Mesenchymal stem cell (in vitro differentiated cells and primary cell): ENCODE data around the gene SOCS2.

Experiments
- DNase-seq: peaks from one replicate; pipeline ENCODE4 v3.0.0-alpha.2; 2013
- H2AFZ ChIP-seq: one replicate; pipeline ENCODE4 v1.6.1; 2013; ENCODE audit warnings: low read depth, mild to moderate bottlenecking, control low read depth, inconsistent platforms, low read length, moderate library complexity
- H2AK5ac ChIP-seq: 2 replicates; pipeline ENCODE4 v1.6.1; 2013; ENCODE audit warnings: low read length, moderate library complexity, mild to moderate bottlenecking, inconsistent platforms; ENCODE audit not compliant: severe bottlenecking
- H2BK120ac ChIP-seq: one replicate; pipeline ENCODE4 v1.6.1; 2013; ENCODE audit warnings: low read depth, mild to moderate bottlenecking, inconsistent platforms, low read length, moderate library complexity
- H2BK12ac ChIP-seq, 2 experiments: one replicate each; pipeline ENCODE4 v1.6.1; 2013; ENCODE audit warnings: inconsistent platforms in 2 of 2, low read length in 2 of 2, mild to moderate bottlenecking in 2 of 2, moderate library complexity in 2 of 2, control low read depth in 1 of 2
- H2BK15ac ChIP-seq: one replicate; pipeline ENCODE4 v1.6.1; 2013; ENCODE audit warnings: mild to moderate bottlenecking, low read depth, inconsistent platforms; ENCODE audit not compliant: poor library complexity, severe bottlenecking
- H2BK5ac ChIP-seq: 2 replicates; pipeline ENCODE4 v1.6.1; 2013; ENCODE audit warnings: low read depth, mild to moderate bottlenecking, low read length, control low read depth, inconsistent platforms; ENCODE audit not compliant: poor library complexity, severe bottlenecking
- H3K14ac ChIP-seq, 2 experiments: one replicate each; pipeline ENCODE4 v1.6.1; 2013; ENCODE audit warnings: inconsistent platforms in 2 of 2, low read length in 2 of 2, control low read depth in 1 of 2, mild to moderate bottlenecking in 1 of 2, moderate library complexity in 1 of 2
- H3K18ac ChIP-seq, 2 experiments: one replicate each; pipeline ENCODE4 v1.6.1; 2013; ENCODE audit warnings: inconsistent platforms in 2 of 2, low read length in 2 of 2, control low read depth in 1 of 2, low read depth in 1 of 2, mild to moderate bottlenecking in 1 of 2
- H3K23ac ChIP-seq, 2 experiments: one replicate each; pipeline ENCODE4 v1.6.1; 2013; ENCODE audit warnings: inconsistent platforms in 2 of 2, low read length in 2 of 2, mild to moderate bottlenecking in 2 of 2, moderate library complexity in 2 of 2, control low read depth in 1 of 2
- H3K27ac ChIP-seq: 2 replicates; pipeline ENCODE4 v1.5.1; 2013; ENCODE audit warnings: mild to moderate bottlenecking, moderate library complexity, low read length, control low read depth, inconsistent platforms; ENCODE audit not compliant: poor library complexity, severe bottlenecking
- H3K27me3 ChIP-seq, 2 experiments: 2 replicates each; pipeline versions ENCODE4 v1.6.1 to v1.7.0; 2013; ENCODE audit warnings: low read length in 2 of 2, mild to moderate bottlenecking in 2 of 2, moderate library complexity in 2 of 2, control low read depth in 1 of 2, inconsistent platforms in 1 of 2; ENCODE audit not compliant: control insufficient read depth in 1 of 2, insufficient read depth in 1 of 2
- H3K36me3 ChIP-seq, 2 experiments: 2 replicates each; pipeline versions ENCODE4 v1.6.1 to v1.7.0; 2013; ENCODE audit warnings: low read length in 2 of 2, control low read depth in 1 of 2, inconsistent platforms in 1 of 2, low read depth in 1 of 2, mild to moderate bottlenecking in 1 of 2; ENCODE audit not compliant: insufficient read depth in 2 of 2, control insufficient read depth in 1 of 2
- H3K4ac ChIP-seq, 2 experiments: one replicate each; pipeline ENCODE4 v1.6.1; 2013; ENCODE audit warnings: inconsistent platforms in 2 of 2, low read length in 2 of 2, mild to moderate bottlenecking in 2 of 2, moderate library complexity in 2 of 2, control low read depth in 1 of 2, low read depth in 1 of 2
- H3K4me1 ChIP-seq: 2 replicates; pipeline ENCODE4 v1.6.1; 2013; ENCODE audit warnings: low read depth, low read length, control low read depth; ENCODE audit not compliant: control insufficient read depth, insufficient read depth
- H3K4me2 ChIP-seq: 2 replicates; pipeline ENCODE4 v1.6.1; 2013; ENCODE audit warnings: low read length, mild to moderate bottlenecking, inconsistent platforms; ENCODE audit not compliant: poor library complexity, severe bottlenecking
- H3K4me3 ChIP-seq, 2 experiments: 2 replicates each; pipeline versions ENCODE4 v1.5.1 to v1.7.0; 2013; ENCODE audit warnings: low read length in 2 of 2, mild to moderate bottlenecking in 2 of 2, control low read depth in 1 of 2, low read depth in 1 of 2; ENCODE audit not compliant: insufficient read depth in 1 of 2
- H3K79me1 ChIP-seq: replicated peaks from 2 replicates; pipeline ENCODE4 v1.6.1; 2013; ENCODE audit warnings: mild to moderate bottlenecking, control low read depth, low read length, inconsistent platforms; ENCODE audit not compliant: poor library complexity, severe bottlenecking
- H3K9ac ChIP-seq: 2 replicates; pipeline ENCODE4 v1.7.0; 2013; ENCODE audit warnings: mild to moderate bottlenecking, low read length, moderate library complexity
- H3K9me3 ChIP-seq: 2 replicates; pipeline ENCODE4 v1.7.0; 2013; ENCODE audit warnings: mild to moderate bottlenecking, low read length; ENCODE audit not compliant: control insufficient read depth
- H4K8ac ChIP-seq: one replicate; pipeline ENCODE4 v1.6.1; 2013; ENCODE audit warnings: inconsistent platforms, mild to moderate bottlenecking, low read length, moderate library complexity
- H4K91ac ChIP-seq: one replicate; pipeline ENCODE4 v1.6.1; 2013; ENCODE audit warnings: mild to moderate bottlenecking, low read length, inconsistent platforms
- WGBS: methylation state at CpG from one replicate; pipeline ENCODE4 v1.1.7; 2013; ENCODE audit warnings: mixed read lengths; 5-methylcytosine and 5-hydroxymethylcytosine counted together

The SOCS2 gene

GRCh38 chr12:93539821-93540220 lies 32.7 kb upstream of the SOCS2 start:
- Histone ChIP-seq H3K36me3 (no peaks in the 10 kb centered on the region), H2BK12ac (no peak overlapping the region), H3K79me1 (no peaks in the 10 kb centered on the region), H3K4me1 (no peaks in the 10 kb centered on the region), H4K91ac (no peak overlapping the region), H3K9me3 (no peaks in the 10 kb centered on the region), H3K18ac (no peak overlapping the region), H2AK5ac (no peak overlapping the region), H2BK120ac (no peak overlapping the region), H3K23ac (no peak overlapping the region), H3K27ac (no peak overlapping the region), H3K4me2 (no peak overlapping the region), H2BK5ac (no peak overlapping the region), H3K4me3 (no peak overlapping the region), H3K4ac (no peak overlapping the region), H3K14ac (no peak overlapping the region), H4K8ac (no peak overlapping the region), H2BK15ac (no peak overlapping the region), H2AFZ (no peak overlapping the region), H3K27me3 (no peaks in the 10 kb centered on the region), H3K9ac (no peak overlapping the region)
- DNase-seq, result no peak
- 97% methylated on average over 3 of the region's 4 CpGs for WGBS

DNA sequence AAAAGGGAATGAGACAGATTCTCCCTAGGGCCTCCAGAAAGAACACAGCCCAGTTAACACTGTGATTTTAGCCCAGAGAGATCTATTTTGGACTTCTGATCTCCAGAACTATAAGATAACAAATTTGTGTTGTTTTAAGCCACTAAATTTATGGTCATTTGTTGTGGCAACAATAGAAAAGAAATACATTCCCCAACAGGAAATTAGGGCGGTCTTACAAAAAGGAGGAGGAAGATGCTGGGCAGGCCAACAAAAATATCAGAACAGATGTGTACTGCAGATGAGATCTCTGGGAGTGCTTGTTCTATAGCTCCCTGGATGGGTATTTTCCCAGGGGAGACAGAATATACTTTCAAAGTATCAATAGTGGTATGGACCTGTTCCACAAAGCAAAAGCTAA lies 32.0 kb upstream of the SOCS2 start:
- Histone ChIP-seq H2BK15ac (no peak overlapping the region), H3K27me3 (no peaks in the 10 kb centered on the region), H3K79me1 (no peaks in the 10 kb centered on the region), H3K4me3 (no peak overlapping the region), H2BK5ac (no peak overlapping the region), H3K9ac (no peak overlapping the region), H3K14ac (no peak overlapping the region), H2BK120ac (no peak overlapping the region), H2AFZ (no peak overlapping the region), H4K8ac (no peak overlapping the region), H3K4me1 (no peaks in the 10 kb centered on the region), H3K4ac (no peak overlapping the region), H3K27ac (no peak overlapping the region), H3K4me2 (no peak overlapping the region), H3K23ac (no peak overlapping the region), H2AK5ac (no peak overlapping the region), H3K18ac (no peak overlapping the region), H2BK12ac (no peak overlapping the region), H3K9me3 (no peaks in the 10 kb centered on the region), H3K36me3 (no peaks in the 10 kb centered on the region), H4K91ac (no peak overlapping the region)
- DNase-seq, result no peak
- 80% methylated on average over 1 of the region's 1 CpG for WGBS

GRCh38 chr12:93541578-93542225 lies 30.8 kb upstream of the SOCS2 start:
- Histone ChIP-seq H3K14ac (no peak overlapping the region), H3K18ac (no peak overlapping the region), H2BK15ac (no peak overlapping the region), H2BK120ac (no peak overlapping the region), H3K79me1 (no peaks in the 10 kb centered on the region), H3K4me2 (no peak overlapping the region), H2BK12ac (no peak overlapping the region), H3K4me1 (no peaks in the 10 kb centered on the region), H3K9ac (no peak overlapping the region), H2AFZ (no peak overlapping the region), H2AK5ac (no peak overlapping the region), H3K27me3 (no peaks in the 10 kb centered on the region), H3K36me3 (no peaks in the 10 kb centered on the region), H4K8ac (no peak overlapping the region), H2BK5ac (no peak overlapping the region), H3K23ac (no peak overlapping the region), H4K91ac (no peak overlapping the region), H3K9me3 (no peaks in the 10 kb centered on the region), H3K4me3 (no peak overlapping the region), H3K27ac (no peak overlapping the region), H3K4ac (no peak overlapping the region)
- no peak for DNase-seq
- 67% methylated on average over 4 of the region's 4 CpGs for WGBS

DNA sequence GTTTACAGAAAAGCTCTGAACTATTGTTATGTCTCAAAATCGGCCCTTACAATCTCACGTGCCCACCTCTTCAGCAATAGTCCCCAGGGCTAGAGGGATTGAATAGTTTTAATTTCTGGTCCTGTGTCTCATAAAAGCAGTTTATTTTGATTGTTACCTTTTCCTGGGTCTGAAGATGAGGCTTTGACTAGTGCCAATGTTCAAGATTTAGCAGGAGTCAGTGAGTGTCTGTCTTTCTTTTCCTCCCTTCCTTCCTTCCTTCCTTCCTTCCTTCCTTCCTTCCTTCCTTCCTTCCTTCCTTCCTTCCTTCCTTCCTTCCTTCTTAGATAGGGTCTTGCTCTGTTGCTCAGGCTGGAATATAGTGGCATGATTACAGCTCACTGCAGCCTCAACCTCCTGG lies 24.7 kb upstream of the SOCS2 start:
- Histone ChIP-seq H3K9ac (no peak overlapping the region), H3K27me3 (no peaks in the 10 kb centered on the region), H2BK12ac (no peak overlapping the region), H3K14ac (no peak overlapping the region), H4K91ac (no peak overlapping the region), H3K4me3 (no peak overlapping the region), H3K9me3 (no peaks in the 10 kb centered on the region), H2AFZ (no peak overlapping the region), H2BK15ac (no peak overlapping the region), H2BK5ac (no peak overlapping the region), H2BK120ac (no peak overlapping the region), H3K79me1 (no peaks in the 10 kb centered on the region), H3K4ac (no peak overlapping the region), H3K23ac (no peak overlapping the region), H4K8ac (no peak overlapping the region), H3K4me2 (no peak overlapping the region), H3K36me3 (no peaks in the 10 kb centered on the region), H3K4me1 (no peaks in the 10 kb centered on the region), H2AK5ac (no peak overlapping the region), H3K18ac (no peak overlapping the region), H3K27ac (no peak overlapping the region)
- WGBS, result 100% methylated on average over 2 of the region's 2 CpGs
- DNase-seq, result no peak
